NCI-H446 (cell line): ENCODE measurements around the gene TKTL2.
"Not testable (repeated sequence)": the region's sequence is repeated elsewhere in the genome, so short reads cannot be mapped to it uniquely, and the experiment has no call there.

Source experiments
- DNase-seq, 2 experiments: peaks; one replicate each; lab custom pipeline; 2025; lab: John Stamatoyannopoulos, UW

TKTL2 gene

DNA sequence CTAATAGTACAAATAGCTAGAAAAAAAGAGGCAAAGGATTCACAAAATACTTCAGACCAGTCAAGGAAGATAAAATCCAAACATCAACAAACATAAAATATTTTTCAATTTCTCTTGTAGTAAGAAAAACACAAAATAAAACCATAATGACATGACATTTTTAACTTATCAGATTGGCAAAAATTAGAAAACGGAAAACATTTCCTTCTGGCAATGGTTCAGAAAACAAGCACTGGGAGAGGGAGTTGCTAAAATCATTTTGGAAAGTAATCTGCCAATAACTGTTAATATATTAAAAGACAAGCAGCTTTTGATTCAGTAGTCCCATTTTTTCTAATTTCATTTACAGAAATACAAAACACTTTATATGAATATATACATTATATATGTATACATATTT, 26.1 kb downstream of the TKTL2 start:
- no peak for DNase-seq

DNA sequence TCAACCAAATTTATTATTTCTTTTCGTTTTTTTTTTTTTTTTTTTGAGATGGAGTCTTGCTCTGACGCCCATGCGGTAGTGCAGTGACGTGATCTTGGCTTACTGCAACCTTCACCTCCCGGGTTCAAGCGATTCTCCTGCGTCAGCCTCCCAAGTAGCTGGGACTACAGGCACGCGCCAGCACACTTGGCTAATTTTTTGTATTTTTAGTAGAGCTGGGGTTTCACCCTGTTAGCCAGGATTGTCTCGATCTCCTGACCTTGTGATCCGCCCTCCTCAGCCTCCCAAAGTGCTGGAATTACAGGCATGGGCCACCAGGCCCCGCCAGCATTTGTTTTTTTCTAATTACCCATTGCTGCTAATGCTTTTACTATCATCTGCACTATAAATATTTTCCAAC, 26.5 kb downstream of the TKTL2 start:
- not testable (repeated sequence) for DNase-seq

DNA sequence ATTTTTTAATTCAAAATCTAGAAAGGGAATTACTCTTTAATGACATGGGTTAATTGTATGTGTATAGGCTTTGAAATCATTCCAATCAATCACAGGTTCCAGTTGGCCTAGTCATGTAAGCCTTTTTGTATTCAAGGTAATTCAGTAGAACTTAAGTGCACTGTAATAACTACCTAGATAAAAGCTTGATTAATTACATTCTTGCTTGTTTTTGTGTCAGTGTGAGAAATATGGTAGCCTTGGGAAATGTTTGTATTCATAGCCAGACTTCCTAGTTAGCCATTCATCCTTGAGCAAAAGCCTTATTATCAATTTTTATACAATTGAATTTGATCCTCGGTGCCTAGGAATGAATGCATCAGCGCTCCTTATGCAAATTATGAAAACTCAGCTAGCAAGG, 33.5 kb downstream of the TKTL2 start:
- DNase-seq = no peak
